ENCODE measurements around the gene EHF. TPM values are rescaled to one million over a fixed set of nuclear protein-coding genes. Genes with fewer than 3 reads are reported as not detected.

EHF gene
- total and polyA plus RNA-seq, 8 donors, result 9.9 to 53.1 (median 13.9) TPM

DNA sequence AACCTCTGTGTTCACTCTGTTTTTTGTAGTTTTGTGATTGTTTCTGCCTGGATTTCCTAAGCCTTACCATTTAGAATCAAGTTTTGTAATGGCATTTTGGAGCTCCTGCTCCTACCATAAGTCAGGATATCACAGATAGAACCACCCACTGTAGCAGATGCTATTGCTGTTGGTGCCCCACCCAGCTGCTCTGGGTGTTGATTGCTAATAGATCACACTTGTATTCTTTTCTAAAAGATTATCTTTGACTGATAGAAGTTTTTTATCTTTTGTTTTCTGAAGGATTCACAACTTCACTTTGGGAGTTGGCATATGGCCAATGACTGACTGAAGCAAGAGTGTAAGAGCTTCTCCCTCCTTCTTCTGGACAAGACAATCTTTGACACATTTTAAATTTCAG, 76.0 kb downstream of the EHF start:
- intact Hi-C loops (cut with DNase I), result no loop called here
- Histone ChIP-seq H3K4me1 (no peaks in the 10 kb centered on the region), H3K36me3 (no peaks in the 10 kb centered on the region), H3K27ac (no peak overlapping the region), H3K4me3 (no peak overlapping the region), H3K9me3 (peaks cover 0 to 14% of the 10 kb centered on the region in 2 donors), H3K27me3 (no peaks in the 10 kb centered on the region)
- TF ChIP-seq, protein P1, sequence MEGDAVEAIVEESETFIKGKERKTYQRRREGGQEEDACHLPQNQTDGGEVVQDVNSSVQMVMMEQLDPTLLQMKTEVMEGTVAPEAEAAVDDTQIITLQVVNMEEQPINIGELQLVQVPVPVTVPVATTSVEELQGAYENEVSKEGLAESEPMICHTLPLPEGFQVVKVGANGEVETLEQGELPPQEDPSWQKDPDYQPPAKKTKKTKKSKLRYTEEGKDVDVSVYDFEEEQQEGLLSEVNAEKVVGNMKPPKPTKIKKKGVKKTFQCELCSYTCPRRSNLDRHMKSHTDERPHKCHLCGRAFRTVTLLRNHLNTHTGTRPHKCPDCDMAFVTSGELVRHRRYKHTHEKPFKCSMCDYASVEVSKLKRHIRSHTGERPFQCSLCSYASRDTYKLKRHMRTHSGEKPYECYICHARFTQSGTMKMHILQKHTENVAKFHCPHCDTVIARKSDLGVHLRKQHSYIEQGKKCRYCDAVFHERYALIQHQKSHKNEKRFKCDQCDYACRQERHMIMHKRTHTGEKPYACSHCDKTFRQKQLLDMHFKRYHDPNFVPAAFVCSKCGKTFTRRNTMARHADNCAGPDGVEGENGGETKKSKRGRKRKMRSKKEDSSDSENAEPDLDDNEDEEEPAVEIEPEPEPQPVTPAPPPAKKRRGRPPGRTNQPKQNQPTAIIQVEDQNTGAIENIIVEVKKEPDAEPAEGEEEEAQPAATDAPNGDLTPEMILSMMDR (IDR thresholded peaks at IDR 0.05), result no peak
- ATAC-seq (no peak), DNase-seq (no peak)

DNA sequence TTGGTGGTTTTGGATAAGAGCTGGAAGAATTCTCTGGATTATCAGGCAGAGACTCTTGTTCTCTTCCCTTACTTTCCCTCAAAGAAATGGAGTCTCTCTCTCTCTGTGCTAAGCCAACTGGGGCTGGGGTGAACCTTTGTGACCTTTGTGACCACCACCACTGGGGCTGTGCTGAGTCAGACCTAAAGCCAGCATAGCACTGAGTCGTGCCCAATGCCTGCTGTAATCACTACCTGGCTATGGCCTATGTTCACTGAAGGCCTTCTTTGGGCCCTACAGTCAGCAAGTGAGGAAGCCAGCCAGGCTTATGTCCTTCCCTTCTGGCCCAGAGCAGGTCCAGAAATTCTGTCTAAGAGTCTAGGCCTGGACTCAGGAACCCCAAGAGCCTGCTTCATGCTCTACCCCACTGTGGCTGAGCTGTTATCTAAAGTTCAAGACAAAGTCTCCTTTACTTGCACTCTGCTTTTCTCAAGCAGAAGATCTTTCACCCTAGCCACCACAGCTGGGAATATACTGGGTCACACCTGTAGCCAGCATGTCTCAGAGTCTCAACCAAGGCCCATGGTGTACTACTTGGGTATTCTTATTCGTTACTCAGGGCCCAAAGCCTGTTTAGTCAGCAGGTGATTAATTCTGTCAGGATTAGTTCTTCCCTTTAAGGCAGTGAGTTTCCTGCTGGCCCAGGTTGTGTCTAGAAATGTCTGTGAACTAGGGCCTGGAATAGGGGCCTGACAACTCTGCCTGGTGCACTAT, 86.0 kb downstream of the EHF start:
- H3K27me3 ChIP-seq, result no peaks in the 10 kb centered on the region
- TF ChIP-seq, protein P1 (IDR thresholded peaks at IDR 0.05), result no peak
- no peak overlapping the region for H3K27ac ChIP-seq
- no peak for ATAC-seq
- no peaks in the 10 kb centered on the region for H3K4me1 ChIP-seq
- intact Hi-C loops (cut with DNase I), result no loop called here
- H3K4me3 ChIP-seq, result no peak overlapping the region
- peaks cover 0 to 29% of the 10 kb centered on the region in 2 donors for H3K9me3 ChIP-seq
- DNase-seq, result no peak
- H3K36me3 ChIP-seq, result no peaks in the 10 kb centered on the region

DNA sequence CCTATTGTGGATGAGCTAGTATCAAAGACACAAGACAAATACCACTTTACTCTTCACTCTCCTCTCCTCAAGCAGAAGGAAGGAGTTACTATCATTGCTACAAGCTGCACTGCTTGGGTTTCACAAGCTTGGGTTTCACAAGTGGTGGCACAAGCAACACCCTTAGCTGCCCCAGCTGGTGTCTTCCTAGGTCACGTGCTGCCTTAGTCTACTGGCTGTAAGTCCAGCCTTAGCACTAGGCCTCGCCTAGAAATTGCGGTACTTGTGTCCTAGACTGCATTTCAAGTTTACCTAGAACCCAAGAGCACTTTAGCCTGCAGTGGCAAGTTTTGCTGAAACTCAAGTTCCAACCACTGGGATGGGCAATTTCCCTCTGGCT, 86.6 kb downstream of the EHF start:
- peaks cover 0 to 29% of the 10 kb centered on the region in 2 donors for H3K9me3 ChIP-seq
- intact Hi-C loops (cut with DNase I), result no loop called here
- H3K36me3 ChIP-seq, result no peaks in the 10 kb centered on the region
- no peak overlapping the region for H3K4me3 ChIP-seq
- no peaks in the 10 kb centered on the region for H3K27me3 ChIP-seq
- DNase-seq (no peak), ATAC-seq (no peak)
- no peak overlapping the region for H3K27ac ChIP-seq
- no peaks in the 10 kb centered on the region for H3K4me1 ChIP-seq
- TF ChIP-seq, protein P1 (IDR thresholded peaks at IDR 0.05), result no peak

Other genes with a start within 250 kb of the EHF start
- gene CAT, start 182.2 kb upstream of the EHF start, total RNA-seq, result 100 to 1,000 TPM; 146 to 214 TPM
- 100 to 1,000 TPM; 183 to 247 (median 218) TPM for gene CAT, start 182.2 kb upstream of the EHF start, polyA plus RNA-seq (ENCODE audit: insufficient read length in 6 of 6)
- gene ELF5, start 107.3 kb upstream of the EHF start, total RNA-seq, result 1 to 10 TPM; 5.1 to 9.3 TPM
- 10 to 100 TPM; 23.6 to 41.7 (median 31.1) TPM for gene ELF5, start 107.3 kb upstream of the EHF start, polyA plus RNA-seq (ENCODE audit: insufficient read length in 6 of 6)

Data from left lung (tissue), 10 donors.